Tibial nerve (tissue), 4 donors: ENCODE measurements around the gene MBOAT2. TPM values are rescaled to one million over a fixed set of nuclear protein-coding genes. Genes with fewer than 3 reads are reported as not detected.

ENCODE experiments used
- DNase-seq, 2 donors: peaks; one replicate each; pipeline ENCODE4 v3.0.0-alpha.2; 2019; ENCODE audit warnings: low spot score in 2 of 2
- H3K27ac ChIP-seq, 4 donors: fragments of 200-600 bp; sonication (generic) in 3 of 4; one replicate each; pipeline ENCODE4 v1.5.1; 2017 to 2019; ENCODE audit warnings: mild to moderate bottlenecking in 1 of 4
- H3K27me3 ChIP-seq, 2 donors: fragments of 200-600 bp; sonication (generic) in 1 of 2; one replicate each; pipeline versions ENCODE4 v1.5.1 to v1.6.0; 2017 to 2019
- H3K36me3 ChIP-seq, 3 donors: fragments of 200-600 bp; sonication (generic); one replicate each; pipeline ENCODE4 v1.5.1; 2018 to 2019
- H3K4me1 ChIP-seq, 4 donors: fragments of 200-600 bp; sonication (generic) in 3 of 4; one replicate each; pipeline ENCODE4 v1.5.1; 2017 to 2019
- H3K4me3 ChIP-seq, 4 donors: fragments of 200-600 bp; sonication (generic) in 3 of 4; one replicate each; pipeline ENCODE4 v1.5.1; 2017 to 2019; ENCODE audit warnings: mild to moderate bottlenecking in 1 of 4, moderate library complexity in 1 of 4
- H3K9me3 ChIP-seq, 4 donors: fragments of 200-600 bp; sonication (generic) in 3 of 4; one replicate each; pipeline ENCODE4 v1.5.1; 2017 to 2019
- EP300 ChIP-seq, 2 donors: sonication (generic); formaldehyde crosslinking; IDR thresholded peaks; one replicate each; pipeline ENCODE4 v1.6.1; 2017; ENCODE audit warnings: antibody characterized with exemption in 2 of 2, mild to moderate bottlenecking in 1 of 2
- POLR2A ChIP-seq, 2 donors: fragments of 450-650 bp; IDR thresholded peaks; one replicate each; pipeline ENCODE4 v1.6.1; 2017; ENCODE audit warnings: antibody characterized with exemption in 2 of 2, mild to moderate bottlenecking in 2 of 2, moderate library complexity in 2 of 2
- WGBS, 2 donors: methylation state at CpG; one replicate each; pipeline ENCODE4 v1.1.5; 2018; 5-methylcytosine and 5-hydroxymethylcytosine counted together
- total RNA-seq, 4 donors: library from RNA; depleted of rRNA; stranded (reverse); fragments of >200 nt; gene quantifications; one replicate each; pipeline ENCODE4 v1.1.0, GENCODE V29; 2016
- TF ChIP-seq, protein P1 (sequence below), 5 experiments: fragments of 200-600 bp in 3 of 5; fragments of 450-650 bp in 2 of 5; sonication (generic) in 3 of 5; IDR thresholded peaks; one replicate each; pipeline ENCODE4 v1.5.1; 2016 to 2019; ENCODE audit warnings: antibody characterized with exemption in 5 of 5, mild to moderate bottlenecking in 3 of 5, moderate library complexity in 2 of 5

The MBOAT2 gene
- total RNA-seq, 4 donors from 2014 or later: 23.7 to 56.2 (median 45.5) TPM

DNA sequence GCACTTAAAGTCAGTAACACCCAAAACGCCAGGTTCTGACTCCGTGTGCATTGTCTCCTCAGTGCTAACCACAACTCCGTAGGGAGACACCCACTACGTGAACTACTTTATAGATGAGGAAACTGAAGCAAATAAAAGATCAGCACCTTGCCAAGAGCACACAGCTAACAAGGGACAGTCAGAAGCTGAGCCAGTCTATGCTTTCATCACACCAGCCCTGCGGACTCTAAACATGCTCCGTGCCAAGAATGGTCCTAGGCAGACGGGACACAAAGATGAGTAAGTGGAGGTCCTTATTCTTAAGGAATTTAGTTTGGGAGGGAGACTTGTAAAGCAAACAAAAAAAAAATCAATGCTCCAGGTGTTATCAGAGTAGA, 9.6 kb downstream of the MBOAT2 start:
- Histone ChIP-seq H3K4me3 (no peak overlapping the region), H3K27me3 (no peaks in the 10 kb centered on the region), H3K36me3 (no peaks in the 10 kb centered on the region), H3K27ac (no peak overlapping the region), H3K4me1 (peaks cover 0 to 10% (median 0%) of the 10 kb centered on the region in 4 donors), H3K9me3 (no peaks in the 10 kb centered on the region)
- 83 to 85% methylated on average over 7 of the region's 7 CpGs for WGBS, 2 donors
- no peak for DNase-seq
- no peak for TF ChIP-seq POLR2A (IDR thresholded peaks at IDR 0.05)
- TF ChIP-seq EP300 (IDR thresholded peaks at IDR 0.05): no peak
- TF ChIP-seq, protein P1, sequence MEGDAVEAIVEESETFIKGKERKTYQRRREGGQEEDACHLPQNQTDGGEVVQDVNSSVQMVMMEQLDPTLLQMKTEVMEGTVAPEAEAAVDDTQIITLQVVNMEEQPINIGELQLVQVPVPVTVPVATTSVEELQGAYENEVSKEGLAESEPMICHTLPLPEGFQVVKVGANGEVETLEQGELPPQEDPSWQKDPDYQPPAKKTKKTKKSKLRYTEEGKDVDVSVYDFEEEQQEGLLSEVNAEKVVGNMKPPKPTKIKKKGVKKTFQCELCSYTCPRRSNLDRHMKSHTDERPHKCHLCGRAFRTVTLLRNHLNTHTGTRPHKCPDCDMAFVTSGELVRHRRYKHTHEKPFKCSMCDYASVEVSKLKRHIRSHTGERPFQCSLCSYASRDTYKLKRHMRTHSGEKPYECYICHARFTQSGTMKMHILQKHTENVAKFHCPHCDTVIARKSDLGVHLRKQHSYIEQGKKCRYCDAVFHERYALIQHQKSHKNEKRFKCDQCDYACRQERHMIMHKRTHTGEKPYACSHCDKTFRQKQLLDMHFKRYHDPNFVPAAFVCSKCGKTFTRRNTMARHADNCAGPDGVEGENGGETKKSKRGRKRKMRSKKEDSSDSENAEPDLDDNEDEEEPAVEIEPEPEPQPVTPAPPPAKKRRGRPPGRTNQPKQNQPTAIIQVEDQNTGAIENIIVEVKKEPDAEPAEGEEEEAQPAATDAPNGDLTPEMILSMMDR (IDR thresholded peaks at IDR 0.05): no peak

DNA sequence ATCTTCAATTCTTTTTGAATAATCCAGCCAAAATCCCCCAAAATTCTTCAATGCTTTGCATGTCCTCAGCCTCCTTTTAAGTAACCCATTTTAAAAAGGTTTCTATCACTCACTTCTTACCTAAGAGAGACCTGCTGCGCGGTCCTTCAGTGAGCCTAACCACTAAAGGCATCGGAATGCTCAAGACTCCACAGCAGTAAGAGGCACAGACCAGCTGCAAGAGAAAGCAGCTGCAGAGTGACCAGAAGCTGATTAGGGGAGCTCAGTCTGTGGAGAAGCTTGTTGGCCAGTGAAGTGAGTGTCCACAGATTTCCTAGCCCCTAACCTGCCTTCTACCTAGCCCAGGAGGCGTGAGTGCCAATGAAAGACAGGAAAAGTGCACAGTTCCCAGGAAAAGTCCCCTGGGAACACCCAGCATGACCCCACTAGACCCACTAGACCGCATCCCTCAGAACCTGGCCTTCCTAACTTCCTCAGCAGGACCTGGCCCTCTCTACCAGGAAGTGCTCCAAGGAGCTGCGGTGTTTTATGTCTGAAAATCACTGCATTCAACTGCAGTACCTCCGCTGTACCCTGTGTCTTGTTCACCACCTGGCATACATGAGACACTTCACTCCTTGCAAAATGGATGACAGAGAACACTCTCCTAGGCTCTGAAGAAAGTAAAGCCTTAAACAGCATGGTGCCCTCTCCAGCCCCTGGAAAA, 10.1 kb downstream of the MBOAT2 start:
- Histone ChIP-seq H3K4me1 (peaks cover 0 to 10% (median 0%) of the 10 kb centered on the region in 4 donors), H3K27ac (no peak overlapping the region), H3K36me3 (no peaks in the 10 kb centered on the region), H3K9me3 (no peaks in the 10 kb centered on the region), H3K4me3 (no peak overlapping the region), H3K27me3 (no peaks in the 10 kb centered on the region)
- DNase-seq: no peak
- TF ChIP-seq POLR2A (IDR thresholded peaks at IDR 0.05): no peak
- WGBS, 2 donors: 92 to 95% methylated on average over 7 of the region's 7 CpGs

DNA sequence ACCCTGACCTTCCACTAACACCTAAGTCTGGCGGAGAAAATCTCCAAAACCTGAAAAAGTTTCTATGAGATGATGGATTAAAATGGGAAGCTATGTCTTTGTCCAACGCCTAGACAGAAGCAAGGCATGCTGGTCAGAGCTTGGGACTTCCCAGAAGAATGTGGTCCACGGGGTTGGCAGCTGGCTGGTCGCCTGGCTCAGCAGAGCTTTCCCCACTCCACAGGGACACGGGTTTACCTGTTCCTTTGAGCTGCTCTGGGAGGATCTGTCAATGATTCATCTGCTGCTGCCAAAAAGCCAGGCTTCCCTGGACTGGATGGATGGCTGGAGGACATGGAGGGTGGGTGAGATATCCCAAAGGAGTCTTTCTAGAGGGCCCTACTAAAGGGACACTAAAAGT, 10.8 kb downstream of the MBOAT2 start:
- WGBS, 2 donors: 78 to 85% methylated on average over 5 of the region's 5 CpGs
- TF ChIP-seq EP300 (IDR thresholded peaks at IDR 0.05) (no peak), POLR2A (IDR thresholded peaks at IDR 0.05) (no peak)
- TF ChIP-seq, protein P1 (IDR thresholded peaks at IDR 0.05): no peak
- Histone ChIP-seq H3K27me3 (no peaks in the 10 kb centered on the region), H3K4me3 (no peak overlapping the region), H3K4me1 (peaks cover 0 to 10% (median 0%) of the 10 kb centered on the region in 4 donors), H3K36me3 (no peaks in the 10 kb centered on the region), H3K9me3 (no peaks in the 10 kb centered on the region), H3K27ac (no peak overlapping the region)
- DNase-seq: no peak

DNA sequence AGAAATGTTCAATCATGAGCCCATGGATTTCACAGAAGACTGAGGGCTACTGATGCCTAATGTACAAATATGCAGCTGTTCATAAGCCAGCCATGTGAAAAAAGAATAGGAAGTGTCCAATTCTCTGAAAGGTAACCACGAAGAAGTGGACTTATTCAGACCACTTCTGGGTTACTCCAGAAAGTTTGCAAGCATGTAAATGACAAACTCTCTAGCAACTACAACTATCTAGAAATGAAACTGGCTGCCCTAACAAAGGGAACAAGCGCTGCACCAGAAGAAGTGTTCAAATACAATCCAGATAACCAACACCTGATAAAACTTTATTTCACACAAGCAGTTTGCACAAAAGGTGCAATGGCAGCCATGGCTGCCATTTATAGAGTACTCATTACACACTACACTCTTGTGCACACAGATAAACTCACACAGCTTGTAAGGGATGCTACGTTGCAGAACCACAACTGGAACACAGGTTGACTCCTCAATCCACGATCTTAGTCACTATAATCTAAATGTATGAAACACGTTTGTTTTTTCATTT, 13.9 kb downstream of the MBOAT2 start:
- Histone ChIP-seq H3K36me3 (no peaks in the 10 kb centered on the region), H3K27me3 (no peaks in the 10 kb centered on the region), H3K9me3 (no peaks in the 10 kb centered on the region), H3K27ac (no peak overlapping the region), H3K4me1 (peaks cover 0 to 18% (median 0%) of the 10 kb centered on the region in 4 donors), H3K4me3 (no peak overlapping the region)
- no peak for DNase-seq
- 80 to 89% methylated on average over 5 of the region's 5 CpGs for WGBS, 2 donors
- TF ChIP-seq POLR2A (IDR thresholded peaks at IDR 0.05) (no peak), EP300 (IDR thresholded peaks at IDR 0.05) (no peak)
- TF ChIP-seq, protein P1 (IDR thresholded peaks at IDR 0.05): no peak

DNA sequence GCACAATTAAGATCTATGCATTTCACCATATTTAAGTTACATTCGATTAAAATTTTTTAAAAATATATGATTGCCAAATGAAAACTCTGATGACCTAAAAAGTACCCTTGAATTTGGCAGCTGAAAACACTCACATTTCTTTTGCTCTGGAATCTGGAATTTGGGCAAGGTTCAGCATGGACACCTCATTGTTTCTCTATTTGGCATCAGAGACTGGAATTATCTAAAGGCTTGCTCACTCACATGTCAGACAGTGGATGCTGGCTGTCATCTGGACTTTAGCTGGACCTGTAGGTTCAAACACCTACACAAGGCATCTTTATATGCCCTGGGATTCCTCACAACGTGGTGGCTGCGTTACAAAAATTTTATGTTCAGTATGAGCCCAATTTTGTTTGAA, 16.1 kb downstream of the MBOAT2 start:
- 65 to 70% methylated on average over 3 of the region's 3 CpGs for WGBS, 2 donors
- Histone ChIP-seq H3K27ac (no peak overlapping the region), H3K27me3 (no peaks in the 10 kb centered on the region), H3K4me1 (peaks cover 0 to 27% (median 0%) of the 10 kb centered on the region in 4 donors), H3K4me3 (no peak overlapping the region), H3K36me3 (no peaks in the 10 kb centered on the region), H3K9me3 (no peaks in the 10 kb centered on the region)
- no peak for DNase-seq
- TF ChIP-seq, protein P1 (IDR thresholded peaks at IDR 0.05): no peak
- no peak for TF ChIP-seq POLR2A (IDR thresholded peaks at IDR 0.05)
- no peak for TF ChIP-seq EP300 (IDR thresholded peaks at IDR 0.05)
